Neural cell (in vitro differentiated cells): Measurements from ENCODE around the gene GMPPB.

Source experiments
- CTCF ChIP-seq: fragments of 450-650 bp; IDR thresholded peaks from 2 replicates; pipeline ENCODE4 v1.5.1; 2014; ENCODE audit warnings: antibody characterized with exemption, mild to moderate bottlenecking, moderate library complexity; ENCODE audit not compliant: poor library complexity, severe bottlenecking
- EP300 ChIP-seq: fragments of 450-650 bp; conservative IDR thresholded peaks from 2 replicates; pipeline ENCODE4 v1.6.1; 2014; ENCODE audit warnings: antibody characterized with exemption, mild to moderate bottlenecking, moderate library complexity; ENCODE audit not compliant: poor library complexity, severe bottlenecking
- EZH2 ChIP-seq: fragments of 200-600, 300-800 bp; shearing (Covaris generic), sonication (generic); IDR thresholded peaks from 2 replicates; pipeline ENCODE4 v1.6.1; 2014; ENCODE audit warnings: antibody characterized with exemption, low read length, borderline replicate concordance, mild to moderate bottlenecking; ENCODE audit not compliant: insufficient read depth, poor library complexity, severe bottlenecking
- POLR2AphosphoS5 ChIP-seq: IDR thresholded peaks from 2 replicates; pipeline ENCODE4 v1.6.1; 2012
- REST ChIP-seq: IDR thresholded peaks from 2 replicates; pipeline ENCODE4 v1.6.1; 2012; ENCODE audit warnings: borderline replicate concordance
- SMC3 ChIP-seq: fragments of 450-650 bp; conservative IDR thresholded peaks from 2 replicates; pipeline ENCODE4 v1.6.1; 2014; ENCODE audit warnings: antibody characterized with exemption, mild to moderate bottlenecking, moderate library complexity; ENCODE audit not compliant: poor library complexity
- TAF1 ChIP-seq: IDR thresholded peaks from 2 replicates; pipeline ENCODE4 v1.6.1; 2012; ENCODE audit warnings: low read depth

- TF ChIP-seq CTCF, result no peak
- TF ChIP-seq POLR2AphosphoS5, result no peak
- no peak for TF ChIP-seq EZH2
- no peak for TF ChIP-seq TAF1
- no peak for TF ChIP-seq EP300
- TF ChIP-seq REST, result no peak
- TF ChIP-seq SMC3, result no peak
These were observed 40.2 kb upstream of the GMPPB start for GRCh38 chr3:49763981-49764380.
